Activated T-helper 1 cell treated with anti-CD3 and anti-CD28 coated beads, Interleukin-12 subunit alpha, Interleukin-12 subunit beta, Interleukin-2, Interleukin-4 antibody, amounts not matched to agents 30 ng/mL and 10 ng/mL and 1 ng/mL, durations not matched to agents 14 hours and 24 hours and 36 hours (primary cell): ENCODE measurements around the gene ZNF789. TPM values are rescaled to one million over a fixed set of nuclear protein-coding genes. Genes with fewer than 3 reads are reported as not detected.

Experiments used
- DNase-seq: peaks from one replicate; pipeline ENCODE4 v3.0.0; 2021; ENCODE audit warnings: low spot score
- H3K27ac Mint-ChIP-seq: one replicate; pipeline ENCODE4 v1.8.0; 2021; ENCODE audit warnings: mild to moderate bottlenecking, mixed read lengths
- H3K27me3 Mint-ChIP-seq: one replicate; pipeline ENCODE4 v1.8.0; 2022; ENCODE audit warnings: mild to moderate bottlenecking, moderate library complexity, mixed read lengths; ENCODE audit not compliant: insufficient read depth
- H3K36me3 Mint-ChIP-seq: one replicate; pipeline ENCODE4 v1.8.0; 2021; ENCODE audit warnings: low read depth, mixed read lengths
- H3K4me1 Mint-ChIP-seq: one replicate; pipeline ENCODE4 v1.8.0; 2021; ENCODE audit warnings: low read depth, mixed read lengths
- H3K4me3 Mint-ChIP-seq: one replicate; pipeline ENCODE4 v1.8.0; 2021; ENCODE audit warnings: mild to moderate bottlenecking, moderate library complexity, mixed read lengths
- H3K9me3 Mint-ChIP-seq: one replicate; pipeline ENCODE4 v1.8.0; 2021; ENCODE audit warnings: mixed read lengths
- intact Hi-C: fragments of 100-400 bp; cut with micrococcal nuclease; formaldehyde crosslinking; loops from one replicate; pipeline ENCODE4 v1.15.1; 2024
- total RNA-seq: library from RNA; stranded (reverse); gene quantifications from 2 replicates; pipeline ENCODE4 v1.2.3, GENCODE V29; 2022

The ZNF789 gene
- total RNA-seq, 1 donor from 2014 or later, result 19.6 TPM

DNA sequence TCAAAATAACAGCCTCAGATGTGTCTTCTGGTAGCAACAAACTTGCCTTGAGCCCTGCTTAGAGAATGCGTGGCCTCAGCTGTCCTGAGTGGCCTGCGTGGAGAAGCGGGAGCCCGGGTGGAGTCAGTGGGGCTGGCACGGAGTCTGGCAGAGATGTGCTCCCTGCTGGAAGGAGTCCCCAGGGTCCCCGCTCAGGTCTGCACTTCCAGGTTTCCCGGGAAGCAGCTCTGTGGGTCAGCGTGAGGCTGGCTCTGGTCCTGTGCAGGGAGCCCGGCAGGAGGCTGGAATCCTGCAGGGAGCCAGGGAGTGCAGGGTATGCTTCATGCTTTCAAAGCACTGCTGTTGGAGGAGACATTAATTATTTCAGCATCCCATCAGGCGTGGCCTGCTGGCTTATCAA, 23.8 kb upstream of the ZNF789 start:
- no peaks in the 10 kb centered on the region for H3K4me1 Mint-ChIP-seq
- no peak overlapping the region for H3K4me3 Mint-ChIP-seq
- peaks cover 43% of the 10 kb centered on the region for H3K36me3 Mint-ChIP-seq
- no peaks in the 10 kb centered on the region for H3K27me3 Mint-ChIP-seq
- no peaks in the 10 kb centered on the region for H3K9me3 Mint-ChIP-seq
- H3K27ac Mint-ChIP-seq, result no peak overlapping the region
- DNase-seq, result no peak
- intact Hi-C loops, result no loop called here

DNA sequence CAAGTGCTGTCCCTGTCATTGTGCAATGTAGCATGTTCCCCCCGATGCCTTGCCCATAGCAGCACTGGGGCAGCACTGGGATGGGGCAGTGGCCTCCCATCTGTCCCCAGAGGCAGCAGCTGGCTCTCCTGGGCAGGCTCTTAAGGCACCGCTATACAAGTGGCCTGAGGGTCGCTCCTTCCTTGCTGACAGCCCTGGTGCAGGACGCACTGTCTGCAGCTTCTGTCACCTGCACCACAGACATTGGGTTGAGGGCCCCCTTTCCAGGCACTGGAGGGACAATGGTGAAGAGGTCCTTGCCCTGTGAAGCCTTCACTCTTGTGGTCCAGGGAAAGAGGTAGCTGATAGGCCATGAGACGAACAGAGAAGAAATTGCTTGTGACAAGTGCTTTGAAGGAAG, 23.4 kb upstream of the ZNF789 start:
- Mint-ChIP-seq H3K27ac (no peak overlapping the region), H3K27me3 (no peaks in the 10 kb centered on the region), H3K4me3 (no peak overlapping the region), H3K36me3 (peaks cover 45% of the 10 kb centered on the region), H3K4me1 (no peaks in the 10 kb centered on the region), H3K9me3 (no peaks in the 10 kb centered on the region)
- no peak for DNase-seq
- intact Hi-C loops, result no loop called here

DNA sequence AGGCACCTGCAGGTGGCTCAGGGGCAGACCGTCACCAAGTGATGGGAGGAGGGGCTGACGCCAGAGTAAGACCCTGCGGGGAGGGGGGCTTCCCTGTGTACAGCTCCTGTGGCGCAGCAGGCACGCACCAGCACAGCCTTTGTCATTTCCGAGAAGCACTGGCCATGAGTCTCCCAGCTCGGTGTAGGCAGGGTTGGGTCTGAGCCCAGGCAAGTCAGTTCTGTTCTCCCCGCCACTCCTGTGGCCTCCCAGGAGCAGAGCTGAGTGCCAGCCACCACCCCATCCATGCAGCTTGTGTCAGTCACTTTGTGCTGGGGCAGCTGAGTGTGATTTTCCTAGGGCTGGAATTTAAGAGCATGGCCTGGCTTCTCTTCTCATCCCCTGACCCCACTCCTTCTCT, 20.8 kb upstream of the ZNF789 start:
- Mint-ChIP-seq H3K9me3 (no peaks in the 10 kb centered on the region), H3K27me3 (no peaks in the 10 kb centered on the region), H3K4me3 (no peak overlapping the region), H3K27ac (no peak overlapping the region), H3K4me1 (no peaks in the 10 kb centered on the region), H3K36me3 (peaks cover 38% of the 10 kb centered on the region)
- DNase-seq, result no peak
- intact Hi-C loops, result no loop called here

DNA sequence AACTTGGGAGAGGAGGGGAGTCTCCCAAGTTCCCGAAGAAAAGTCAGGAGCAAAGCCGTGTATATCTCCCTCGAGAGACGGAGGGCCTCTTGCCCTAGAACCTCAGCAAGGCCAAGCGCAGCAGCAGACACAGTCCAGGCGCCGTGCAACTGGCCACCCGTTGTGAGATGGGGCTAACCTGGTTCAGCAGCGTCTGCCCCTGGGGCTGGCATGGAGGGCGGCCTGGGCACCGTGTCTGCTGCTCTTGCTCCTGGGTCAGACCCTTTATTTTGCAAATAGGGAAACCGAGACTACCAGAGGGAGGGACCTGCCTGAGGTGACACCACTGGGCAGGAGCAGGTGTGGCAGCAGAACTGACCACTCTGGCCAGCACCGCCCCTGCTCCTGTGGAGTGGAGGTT, 20.1 kb upstream of the ZNF789 start:
- Mint-ChIP-seq H3K9me3 (no peaks in the 10 kb centered on the region), H3K36me3 (peaks cover 39% of the 10 kb centered on the region), H3K27ac (no peak overlapping the region), H3K4me1 (no peaks in the 10 kb centered on the region), H3K4me3 (no peak overlapping the region), H3K27me3 (no peaks in the 10 kb centered on the region)
- intact Hi-C loops, result no loop called here
- DNase-seq, result no peak

DNA sequence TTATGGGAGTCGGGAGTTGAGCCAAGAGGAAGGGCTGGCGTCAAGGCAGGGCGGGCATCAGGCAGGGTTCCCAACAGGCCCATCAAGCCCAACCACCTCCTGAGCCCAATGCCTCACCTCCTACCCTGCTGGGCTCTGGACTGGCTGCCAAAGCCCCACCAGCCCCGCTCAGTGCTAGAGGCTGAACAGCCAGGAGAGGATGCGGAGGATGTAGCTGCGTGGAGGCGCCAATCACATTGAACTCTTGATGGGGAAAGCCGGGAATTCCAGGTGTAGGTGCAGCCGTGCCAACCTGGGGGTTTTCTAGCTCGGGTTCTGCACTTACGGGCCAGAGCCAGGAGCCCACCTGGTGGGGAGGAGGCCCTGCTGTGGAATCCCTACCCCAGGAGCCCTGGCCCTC, 19.6 kb upstream of the ZNF789 start:
- Mint-ChIP-seq H3K27ac (no peak overlapping the region), H3K9me3 (no peaks in the 10 kb centered on the region), H3K4me1 (no peaks in the 10 kb centered on the region), H3K36me3 (peaks cover 37% of the 10 kb centered on the region), H3K4me3 (no peak overlapping the region), H3K27me3 (no peaks in the 10 kb centered on the region)
- DNase-seq, result no peak
- intact Hi-C loops, result no loop called here

DNA sequence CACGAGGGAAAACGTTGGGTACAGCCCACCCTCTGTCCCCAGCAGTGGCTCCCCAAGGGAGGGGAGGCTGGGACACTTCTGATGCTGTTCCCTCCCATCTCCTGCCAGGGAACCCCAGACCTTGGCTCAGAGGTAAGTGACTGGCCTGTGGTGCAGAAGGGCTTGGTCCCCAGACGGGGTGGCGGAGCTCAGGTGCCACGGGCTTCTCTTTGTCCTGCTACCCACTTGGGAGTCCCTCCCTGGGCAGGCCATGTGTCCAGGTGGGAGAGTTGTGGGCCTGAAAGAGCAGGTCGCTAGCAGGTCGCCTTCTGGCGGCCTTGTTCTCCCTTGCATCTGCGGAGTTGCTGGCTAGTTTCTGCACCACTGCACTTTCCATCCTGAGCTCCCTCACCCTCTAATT, 16.8 kb upstream of the ZNF789 start:
- intact Hi-C loops, result no loop called here
- Mint-ChIP-seq H3K4me3 (no peak overlapping the region), H3K27ac (no peak overlapping the region), H3K4me1 (peaks cover 13% of the 10 kb centered on the region), H3K36me3 (peaks cover 43% of the 10 kb centered on the region), H3K27me3 (no peaks in the 10 kb centered on the region), H3K9me3 (no peaks in the 10 kb centered on the region)
- no peak for DNase-seq

DNA sequence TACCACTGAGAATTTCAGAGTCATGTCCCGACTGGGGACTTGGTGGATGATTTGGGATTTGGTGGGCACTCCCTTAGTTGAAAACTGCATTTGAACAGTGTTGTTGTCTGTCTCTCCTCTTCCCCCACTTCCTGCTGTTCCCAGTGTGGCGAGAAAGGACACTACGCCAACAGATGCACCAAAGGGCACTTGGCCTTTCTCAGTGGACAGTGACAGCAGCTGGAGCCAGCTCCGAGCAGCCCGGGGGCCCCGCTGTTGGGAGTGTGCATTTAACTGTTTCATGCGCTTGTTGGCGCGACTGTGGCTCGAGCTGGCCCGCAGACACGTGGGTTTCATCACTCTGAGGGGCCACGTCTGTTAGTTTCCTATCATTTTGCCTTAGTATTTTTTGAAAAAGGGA, 16.4 kb upstream of the ZNF789 start:
- peaks cover 42% of the 10 kb centered on the region for H3K36me3 Mint-ChIP-seq
- peaks cover 14% of the 10 kb centered on the region for H3K4me1 Mint-ChIP-seq
- H3K27me3 Mint-ChIP-seq, result no peaks in the 10 kb centered on the region
- intact Hi-C loops, result no loop called here
- H3K27ac Mint-ChIP-seq, result no peak overlapping the region
- DNase-seq, result no peak
- no peak overlapping the region for H3K4me3 Mint-ChIP-seq
- no peaks in the 10 kb centered on the region for H3K9me3 Mint-ChIP-seq

DNA sequence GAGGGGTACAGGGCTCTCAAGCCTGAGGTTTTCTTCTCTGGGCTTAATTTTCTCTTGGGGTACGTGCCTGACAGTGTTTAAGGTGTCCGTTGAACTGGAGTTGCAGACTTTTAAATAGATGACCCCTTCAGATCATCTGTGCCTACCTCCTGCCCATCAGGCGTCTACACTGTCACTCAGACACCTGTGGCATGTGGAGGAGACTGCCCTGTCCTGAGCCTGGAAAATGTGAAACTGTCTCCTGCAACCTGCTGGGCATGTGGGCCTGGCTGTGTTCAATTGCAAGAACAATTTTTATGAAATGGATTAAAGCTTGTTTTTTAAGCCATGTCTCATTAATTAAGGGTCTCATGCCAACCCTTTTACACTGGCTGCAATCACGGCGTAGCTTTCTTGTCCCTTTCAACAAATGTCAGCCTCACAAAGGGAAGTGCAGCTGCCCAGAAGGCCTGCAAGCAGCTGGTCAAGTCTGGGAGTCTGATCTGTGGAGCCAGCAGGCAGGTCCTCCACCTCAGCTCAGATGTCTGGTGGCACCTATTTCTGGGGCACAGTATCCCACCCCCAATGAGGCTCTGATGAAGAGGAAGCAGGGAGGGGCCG, 15.5 kb upstream of the ZNF789 start:
- Mint-ChIP-seq H3K9me3 (no peaks in the 10 kb centered on the region), H3K36me3 (peaks cover 44% of the 10 kb centered on the region), H3K27ac (no peak overlapping the region), H3K4me3 (no peak overlapping the region), H3K27me3 (no peaks in the 10 kb centered on the region), H3K4me1 (peaks cover 14% of the 10 kb centered on the region)
- DNase-seq, result no peak
- intact Hi-C loops, result no loop called here

DNA sequence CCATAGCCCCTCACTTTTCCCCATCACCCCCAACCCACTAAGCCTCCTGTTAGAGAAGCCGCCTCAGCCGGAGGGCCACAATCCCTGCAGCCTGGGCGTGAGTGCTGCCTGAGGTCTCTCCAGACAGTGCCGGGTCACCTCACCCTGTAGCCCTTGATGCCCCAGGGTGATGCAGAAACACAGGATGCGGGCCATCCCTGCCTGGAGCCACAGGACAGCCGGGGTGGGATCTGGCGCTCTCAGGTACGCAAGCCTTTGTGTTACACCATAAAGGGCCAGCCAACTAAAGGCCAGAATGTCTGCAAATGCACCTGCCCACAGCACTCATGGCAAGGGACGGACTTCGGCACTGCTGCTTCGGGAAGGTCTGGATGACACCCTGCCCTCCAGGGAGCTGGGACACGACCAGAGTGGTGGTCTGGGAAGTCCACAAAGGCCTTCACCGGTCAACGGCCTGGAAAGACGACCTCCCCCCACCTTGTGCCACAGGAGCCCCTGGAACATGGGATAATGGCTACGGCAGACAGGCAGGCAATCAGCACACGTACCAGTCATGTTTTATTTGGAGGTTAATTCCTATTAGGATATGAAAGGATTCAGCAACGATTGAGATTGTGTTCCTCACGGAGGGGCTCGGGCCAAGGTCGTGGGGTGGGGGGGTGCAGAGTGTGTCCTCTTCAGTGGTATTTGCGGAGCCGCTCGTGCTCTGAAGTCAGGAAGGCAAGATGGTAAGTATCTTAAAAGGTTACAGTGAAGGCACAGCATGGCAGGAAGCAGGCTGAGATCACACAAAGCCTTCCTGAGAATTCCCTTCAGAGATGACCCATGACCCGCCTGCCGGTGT, 14.8 kb upstream of the ZNF789 start:
- Mint-ChIP-seq H3K27me3 (no peaks in the 10 kb centered on the region), H3K36me3 (peaks cover 46% of the 10 kb centered on the region), H3K27ac (no peak overlapping the region), H3K4me1 (peaks cover 14% of the 10 kb centered on the region), H3K9me3 (no peaks in the 10 kb centered on the region), H3K4me3 (no peak overlapping the region)
- no peak for DNase-seq
- intact Hi-C loops, result no loop called here

DNA sequence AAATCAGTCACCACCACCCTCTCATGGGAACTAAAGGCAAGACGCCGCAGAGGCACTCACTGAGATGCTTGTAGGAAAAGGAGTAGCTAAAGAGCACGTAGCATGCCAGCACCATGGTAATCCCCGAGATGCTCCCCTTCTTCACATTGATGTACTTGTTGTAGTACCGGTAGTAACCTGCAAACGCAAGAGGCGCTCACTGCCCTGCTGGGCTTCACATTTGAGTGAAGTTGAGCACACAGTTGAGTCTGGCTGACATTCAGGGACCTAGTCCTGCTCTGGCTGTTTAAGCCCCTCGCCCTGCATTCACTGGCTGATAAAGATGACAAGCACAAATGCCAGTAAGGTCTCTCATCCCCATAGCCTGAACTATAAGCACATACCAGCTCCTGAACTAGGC, 13.6 kb upstream of the ZNF789 start:
- intact Hi-C loops, result no loop called here
- Mint-ChIP-seq H3K4me3 (no peak overlapping the region), H3K27ac (no peak overlapping the region), H3K27me3 (no peaks in the 10 kb centered on the region), H3K36me3 (peaks cover 45% of the 10 kb centered on the region), H3K4me1 (peaks cover 19% of the 10 kb centered on the region), H3K9me3 (no peaks in the 10 kb centered on the region)
- no peak for DNase-seq

DNA sequence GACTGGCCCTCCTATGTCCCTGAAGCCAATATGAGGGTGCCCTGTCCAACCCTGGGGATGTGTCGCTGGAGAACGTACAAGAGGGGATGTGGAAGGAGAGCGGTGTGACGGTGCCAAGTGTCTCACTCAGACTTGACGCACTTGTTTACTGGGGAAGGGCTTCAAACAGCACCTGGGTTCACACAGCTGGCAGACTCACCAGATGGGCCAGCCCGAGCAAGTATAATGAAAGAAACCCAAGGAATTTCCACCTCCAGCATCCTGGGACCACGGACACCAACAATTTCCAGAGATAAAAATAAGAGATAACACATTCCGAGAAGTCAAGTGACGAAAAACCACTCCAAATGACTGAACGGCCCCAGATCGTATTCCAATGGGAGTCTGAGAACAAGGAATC, 12.0 kb upstream of the ZNF789 start:
- peaks cover 49% of the 10 kb centered on the region for H3K36me3 Mint-ChIP-seq
- H3K4me3 Mint-ChIP-seq, result peak overlapping the region; percentile 13
- H3K4me1 Mint-ChIP-seq, result peaks cover 31% of the 10 kb centered on the region
- intact Hi-C loops, result no loop called here
- no peak overlapping the region for H3K27ac Mint-ChIP-seq
- H3K9me3 Mint-ChIP-seq, result no peaks in the 10 kb centered on the region
- no peaks in the 10 kb centered on the region for H3K27me3 Mint-ChIP-seq
- no peak for DNase-seq

DNA sequence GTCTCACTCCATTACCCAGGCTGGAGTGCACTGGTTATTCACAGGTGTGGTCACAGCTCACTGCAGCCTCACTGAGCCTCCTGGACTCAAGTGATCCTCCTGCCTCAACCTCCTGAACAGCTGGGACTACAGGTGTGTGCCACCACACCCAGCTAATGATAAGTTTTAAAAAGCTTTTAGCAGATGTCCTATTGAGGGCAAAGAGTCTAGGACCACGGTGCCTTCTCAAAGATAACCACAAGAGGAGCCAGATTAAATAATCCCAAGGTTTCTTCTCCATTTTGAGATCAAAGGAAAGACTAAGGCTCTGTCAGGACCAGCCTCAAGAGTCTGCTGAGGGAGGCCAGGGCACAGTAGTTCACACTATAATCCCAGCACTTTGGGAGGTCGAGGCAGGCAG, 11.5 kb upstream of the ZNF789 start:
- H3K4me3 Mint-ChIP-seq, result no peak overlapping the region
- DNase-seq, result no peak
- no peaks in the 10 kb centered on the region for H3K9me3 Mint-ChIP-seq
- peaks cover 50% of the 10 kb centered on the region for H3K36me3 Mint-ChIP-seq
- H3K27me3 Mint-ChIP-seq, result no peaks in the 10 kb centered on the region
- H3K4me1 Mint-ChIP-seq, result peaks cover 35% of the 10 kb centered on the region
- no peak overlapping the region for H3K27ac Mint-ChIP-seq
- intact Hi-C loops, result no loop called here

DNA sequence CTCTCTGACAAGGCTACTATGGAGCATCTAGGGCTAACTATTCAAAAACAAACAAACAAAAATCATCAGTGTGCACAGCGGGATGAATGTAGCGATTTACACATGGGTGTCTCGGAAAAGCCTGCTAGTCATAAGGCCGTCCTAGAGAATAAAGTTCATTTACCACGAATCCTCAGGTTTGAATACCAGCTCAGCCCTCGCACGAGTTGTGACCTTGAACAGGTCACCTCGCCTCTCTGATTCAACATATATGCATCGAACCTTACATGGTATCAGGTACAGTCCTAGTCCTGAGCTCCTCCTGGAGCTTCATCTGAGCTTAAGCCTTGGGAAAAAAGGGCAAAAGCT, 7.3 kb upstream of the ZNF789 start:
- no peak for DNase-seq
- Mint-ChIP-seq H3K27me3 (no peaks in the 10 kb centered on the region), H3K27ac (peak overlapping the region; percentile 73), H3K4me3 (peak overlapping the region; percentile 91), H3K4me1 (peaks cover 27% of the 10 kb centered on the region), H3K9me3 (no peaks in the 10 kb centered on the region), H3K36me3 (peaks cover 24% of the 10 kb centered on the region)
- intact Hi-C loops, result no loop called here
